Measurements from ENCODE around the gene FAM83C.

DNA sequence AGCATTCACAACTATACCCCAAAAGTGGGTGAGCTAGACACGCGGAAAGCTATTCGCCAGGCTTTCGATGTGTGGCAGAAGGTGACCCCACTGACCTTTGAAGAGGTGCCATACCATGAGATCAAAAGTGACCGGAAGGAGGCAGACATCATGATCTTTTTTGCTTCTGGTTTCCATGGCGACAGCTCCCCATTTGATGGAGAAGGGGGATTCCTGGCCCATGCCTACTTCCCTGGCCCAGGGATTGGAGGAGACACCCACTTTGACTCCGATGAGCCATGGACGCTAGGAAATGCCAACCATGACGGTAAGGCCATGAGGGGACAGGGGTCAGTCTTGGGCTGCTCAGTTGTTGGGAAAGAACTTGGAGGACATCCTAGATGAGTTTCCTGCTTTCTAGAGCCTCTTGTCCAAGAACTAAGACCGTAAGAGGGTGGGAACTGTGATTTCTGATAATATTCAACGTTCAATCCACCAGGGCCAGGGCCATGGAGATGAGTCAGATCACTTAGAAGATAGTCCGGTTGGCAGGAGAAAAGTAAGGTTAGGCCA is 37.7 kb downstream of the FAM83C start:
- TF ChIP-seq, protein P1, sequence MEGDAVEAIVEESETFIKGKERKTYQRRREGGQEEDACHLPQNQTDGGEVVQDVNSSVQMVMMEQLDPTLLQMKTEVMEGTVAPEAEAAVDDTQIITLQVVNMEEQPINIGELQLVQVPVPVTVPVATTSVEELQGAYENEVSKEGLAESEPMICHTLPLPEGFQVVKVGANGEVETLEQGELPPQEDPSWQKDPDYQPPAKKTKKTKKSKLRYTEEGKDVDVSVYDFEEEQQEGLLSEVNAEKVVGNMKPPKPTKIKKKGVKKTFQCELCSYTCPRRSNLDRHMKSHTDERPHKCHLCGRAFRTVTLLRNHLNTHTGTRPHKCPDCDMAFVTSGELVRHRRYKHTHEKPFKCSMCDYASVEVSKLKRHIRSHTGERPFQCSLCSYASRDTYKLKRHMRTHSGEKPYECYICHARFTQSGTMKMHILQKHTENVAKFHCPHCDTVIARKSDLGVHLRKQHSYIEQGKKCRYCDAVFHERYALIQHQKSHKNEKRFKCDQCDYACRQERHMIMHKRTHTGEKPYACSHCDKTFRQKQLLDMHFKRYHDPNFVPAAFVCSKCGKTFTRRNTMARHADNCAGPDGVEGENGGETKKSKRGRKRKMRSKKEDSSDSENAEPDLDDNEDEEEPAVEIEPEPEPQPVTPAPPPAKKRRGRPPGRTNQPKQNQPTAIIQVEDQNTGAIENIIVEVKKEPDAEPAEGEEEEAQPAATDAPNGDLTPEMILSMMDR (IDR thresholded peaks at IDR 0.05) = no peak
- TF ChIP-seq ZFX (IDR thresholded peaks at IDR 0.05; ENCODE audit: borderline replicate concordance) = no peak
